ENCODE data around the gene RNU6-9.

Gene RNU6-9

GRCh38 chr19:939439-939838 lies 46.2 kb downstream of the RNU6-9 start:
- H3K9ac ChIP-seq (ENCODE audit: low read depth, low read length): no peak overlapping the region
- H3K79me2 ChIP-seq (ENCODE audit: insufficient read depth, low read length): peaks cover 84% of the 10 kb centered on the region
- H3K27me3 ChIP-seq (ENCODE audit: insufficient read depth, low read length, poor library complexity): no peaks in the 10 kb centered on the region
- H3K27ac ChIP-seq (ENCODE audit: low read length): no peak overlapping the region
- TF ChIP-seq CTCF (IDR thresholded peaks at IDR 0.05; ENCODE audit: borderline replicate concordance, extremely low read depth, low read length, poor library complexity, severe bottlenecking) (no peak), EZH2 (IDR thresholded peaks at IDR 0.05; ENCODE audit: borderline replicate concordance, low read depth, low read length, severe bottlenecking) (no peak)
- no peak for DNase-seq
- H4K20me1 ChIP-seq (ENCODE audit: insufficient read depth, low read length): peaks cover 53% of the 10 kb centered on the region
- no peak overlapping the region for H2AFZ ChIP-seq (ENCODE audit: low read depth, low read length)
- no peaks in the 10 kb centered on the region for H3K9me3 ChIP-seq (ENCODE audit: insufficient read depth, low read length, severe bottlenecking)
- H3K4me3 ChIP-seq (ENCODE audit: low read depth in 1 of 2, low read length in 2 of 2): no peak overlapping the region
- peaks cover 57% of the 10 kb centered on the region for H3K36me3 ChIP-seq (ENCODE audit: insufficient read depth, low read length)
- no peaks in the 10 kb centered on the region for H3K4me1 ChIP-seq (ENCODE audit: insufficient read depth, low read length)
- ATAC-seq (ENCODE audit: insufficient read depth, low read depth): no peak
- H3K4me2 ChIP-seq (ENCODE audit: insufficient read depth, low read length): no peak overlapping the region

DNA sequence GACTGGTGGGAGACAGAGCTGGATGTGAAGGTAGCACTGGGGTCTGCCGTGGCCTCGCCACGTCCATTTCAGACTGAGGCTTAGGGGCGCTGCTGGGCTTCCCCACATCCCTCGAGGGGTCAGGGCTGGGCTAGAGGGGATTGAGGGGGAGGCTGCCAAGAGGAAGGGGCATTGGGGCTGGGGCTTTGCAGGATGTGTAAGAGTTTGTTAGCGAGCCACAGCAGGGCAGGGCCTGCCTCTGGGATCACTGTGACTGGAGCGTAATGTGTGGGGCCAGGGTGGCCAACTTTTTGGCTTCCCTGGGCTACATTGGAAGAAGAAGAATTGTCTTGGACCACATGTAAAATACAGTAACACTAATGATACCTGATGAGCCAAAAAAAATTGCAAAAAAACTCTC lies 46.6 kb downstream of the RNU6-9 start:
- H2AFZ ChIP-seq (ENCODE audit: low read depth, low read length): no peak overlapping the region
- H3K9ac ChIP-seq (ENCODE audit: low read depth, low read length): no peak overlapping the region

GRCh38 chr19:940591-941291 lies 47.5 kb downstream of the RNU6-9 start:
- H3K79me2 ChIP-seq (ENCODE audit: insufficient read depth, low read length): peaks cover 84% of the 10 kb centered on the region
- H3K9me3 ChIP-seq (ENCODE audit: insufficient read depth, low read length, severe bottlenecking): no peaks in the 10 kb centered on the region
- no peak overlapping the region for H3K27ac ChIP-seq (ENCODE audit: low read length)
- TF ChIP-seq EZH2 (IDR thresholded peaks at IDR 0.05; ENCODE audit: borderline replicate concordance, low read depth, low read length, severe bottlenecking) (no peak), CTCF (IDR thresholded peaks at IDR 0.05; ENCODE audit: borderline replicate concordance, extremely low read depth, low read length, poor library complexity, severe bottlenecking) (no peak)
- ATAC-seq (ENCODE audit: insufficient read depth, low read depth) (no peak), DNase-seq (no peak)
- H3K4me3 ChIP-seq (ENCODE audit: low read depth in 1 of 2, low read length in 2 of 2): no peak overlapping the region
- H3K4me1 ChIP-seq (ENCODE audit: insufficient read depth, low read length): no peaks in the 10 kb centered on the region
- H2AFZ ChIP-seq (ENCODE audit: low read depth, low read length): no peak overlapping the region
- peaks cover 50% of the 10 kb centered on the region for H3K36me3 ChIP-seq (ENCODE audit: insufficient read depth, low read length)
- H3K9ac ChIP-seq (ENCODE audit: low read depth, low read length): no peak overlapping the region
- peaks cover 60% of the 10 kb centered on the region for H4K20me1 ChIP-seq (ENCODE audit: insufficient read depth, low read length)
- no peak overlapping the region for H3K4me2 ChIP-seq (ENCODE audit: insufficient read depth, low read length)
- H3K27me3 ChIP-seq (ENCODE audit: insufficient read depth, low read length, poor library complexity): no peaks in the 10 kb centered on the region

More for the DNA sequence above, 46.6 kb downstream of the RNU6-9 start:
- H3K27me3 ChIP-seq (ENCODE audit: insufficient read depth, low read length, poor library complexity): no peaks in the 10 kb centered on the region
- ATAC-seq (ENCODE audit: insufficient read depth, low read depth): no peak
- H3K4me1 ChIP-seq (ENCODE audit: insufficient read depth, low read length): no peaks in the 10 kb centered on the region
- no peaks in the 10 kb centered on the region for H3K9me3 ChIP-seq (ENCODE audit: insufficient read depth, low read length, severe bottlenecking)
- TF ChIP-seq EZH2 (IDR thresholded peaks at IDR 0.05; ENCODE audit: borderline replicate concordance, low read depth, low read length, severe bottlenecking) (no peak), CTCF (IDR thresholded peaks at IDR 0.05; ENCODE audit: borderline replicate concordance, extremely low read depth, low read length, poor library complexity, severe bottlenecking) (no peak)
- H3K79me2 ChIP-seq (ENCODE audit: insufficient read depth, low read length): peaks cover 82% of the 10 kb centered on the region
- H3K4me3 ChIP-seq (ENCODE audit: low read depth in 1 of 2, low read length in 2 of 2): no peak overlapping the region
- H3K36me3 ChIP-seq (ENCODE audit: insufficient read depth, low read length): peaks cover 54% of the 10 kb centered on the region
- H3K4me2 ChIP-seq (ENCODE audit: insufficient read depth, low read length): no peak overlapping the region
- no peak overlapping the region for H3K27ac ChIP-seq (ENCODE audit: low read length)
- peaks cover 58% of the 10 kb centered on the region for H4K20me1 ChIP-seq (ENCODE audit: insufficient read depth, low read length)
- DNase-seq: no peak

All from DND-41 (cell line).